ENCODE data around the gene GRID2.

- TF ChIP-seq ZNF263 (CRISPR knock-in tag; IDR thresholded peaks at IDR 0.05) (no peak), CTCF (CRISPR knock-in tag; IDR thresholded peaks at IDR 0.05) (no peak), BCLAF1 (IDR thresholded peaks at IDR 0.05) (no peak), ZNF276 (CRISPR knock-in tag; IDR thresholded peaks at IDR 0.05; ENCODE audit: low read depth) (no peak), EED (CRISPR knock-in tag; IDR thresholded peaks at IDR 0.05) (no peak), KLF13 (CRISPR knock-in tag; IDR thresholded peaks at IDR 0.05) (no peak), TP53 (CRISPR knock-in tag; conservative IDR thresholded peaks at IDR 0.05) (no peak), PAF1 (CRISPR knock-in tag; IDR thresholded peaks at IDR 0.05) (no peak), TRIM24 (CRISPR knock-in tag; IDR thresholded peaks at IDR 0.05) (no peak)
Observed at GRCh38 chr4:93157986-93158385, 854.2 kb downstream of the GRID2 start.

Measured in HepG2 (cell line).